Lung (tissue), 12 donors: Measurements from ENCODE around the gene SRXN1. TPM values are rescaled to one million over a fixed set of nuclear protein-coding genes. Genes with fewer than 3 reads are reported as not detected.

Experiments
- ATAC-seq: fragments of 200-7000 bp; cut with Tn5 transposase; one replicate; pipeline ENCODE4 v1.9.1; 2020; ENCODE audit warnings: moderate number of reproducible peaks; ENCODE audit not compliant: insufficient read depth, low FRiP score
- DNase-seq, 3 donors: peaks; one replicate each; pipeline ENCODE4 v3.0.0-alpha.2; 2013 to 2017
- H3K27ac ChIP-seq, 2 donors: one replicate each; pipeline ENCODE4 v1.5.1; 2013; ENCODE audit warnings: mild to moderate bottlenecking in 2 of 2, moderate library complexity in 2 of 2, control low read depth in 1 of 2, inconsistent platforms in 1 of 2, low read depth in 1 of 2, low read length in 1 of 2
- H3K27me3 ChIP-seq, 3 donors: one replicate each; pipeline ENCODE4 v1.5.1; 2013; ENCODE audit warnings: low read length in 2 of 3; ENCODE audit not compliant: control insufficient read depth in 3 of 3, insufficient read depth in 3 of 3
- H3K36me3 ChIP-seq, 4 donors: one replicate each; pipeline ENCODE4 v1.5.1; 2013; ENCODE audit warnings: low read length in 4 of 4, mild to moderate bottlenecking in 1 of 4, moderate library complexity in 1 of 4; ENCODE audit not compliant: control insufficient read depth in 4 of 4, insufficient read depth in 4 of 4
- H3K4me1 ChIP-seq, 5 donors: one replicate each; pipeline ENCODE4 v1.5.1; 2013; ENCODE audit warnings: low read length in 5 of 5, mild to moderate bottlenecking in 2 of 5, moderate library complexity in 1 of 5; ENCODE audit not compliant: control insufficient read depth in 5 of 5, insufficient read depth in 5 of 5
- H3K4me3 ChIP-seq: one replicate; pipeline ENCODE4 v1.5.1; 2013; ENCODE audit warnings: mild to moderate bottlenecking, control low read depth, moderate library complexity
- H3K9ac ChIP-seq, 2 donors: one replicate each; pipeline ENCODE4 v1.5.1; 2013; ENCODE audit warnings: low read length in 2 of 2, control low read depth in 1 of 2; ENCODE audit not compliant: insufficient read depth in 1 of 2
- H3K9me3 ChIP-seq, 4 donors: one replicate each; pipeline ENCODE4 v1.5.1; 2013; ENCODE audit warnings: low read length in 3 of 4, mild to moderate bottlenecking in 1 of 4, moderate library complexity in 1 of 4; ENCODE audit not compliant: control insufficient read depth in 4 of 4, insufficient read depth in 3 of 4
- CTCF ChIP-seq: IDR thresholded peaks from 2 replicates; pipeline ENCODE4 v1.5.1; 2012; ENCODE audit warnings: mild to moderate bottlenecking; ENCODE audit errors: control extremely low read depth, extremely low read depth
- WGBS, 2 donors: extraction: QIAGEN DNeasy Blood & Tissue Kit; methylation state at CpG; one replicate each; pipeline ENCODE4 v1.1.7; 2013; 5-methylcytosine and 5-hydroxymethylcytosine counted together
- polyA plus RNA-seq, 2 donors: library from polyadenylated mRNA; stranded (reverse); fragments of 200-250 nt; gene quantifications; one replicate each; pipeline ENCODE4 v1.2.1, GENCODE V29; 2013
- total RNA-seq, 2 donors: library from RNA; depleted of rRNA in 1 of 2; stranded (reverse); fragments of >200 nt in 1 of 2; gene quantifications; one replicate each; pipeline ENCODE4 v1.2.1, GENCODE V29; 2014 to 2021
- donor health status: control.
- donor health status: control.
- donor health status: Bipolar disorder and iron deficiency.
- donor health status: healthy.
- donor health status: DM: yes; HTN: yes; CAD: no.

SRXN1 gene
- total and polyA plus RNA-seq, 4 donors = 6.1 to 47.4 (median 25.3) TPM

- WGBS, 2 donors = 95% methylated on average over 6 of the region's 6 CpGs
Measured at GRCh38 chr20:600736-601135, 52.3 kb downstream of the SRXN1 start.

GRCh38 chr20:600141-600540 lies 52.9 kb downstream of the SRXN1 start:
- Histone ChIP-seq H3K9ac (no peak overlapping the region), H3K27me3 (no peaks in the 10 kb centered on the region), H3K27ac (no peak overlapping the region), H3K9me3 (peaks cover 0 to 2% (median 0%) of the 10 kb centered on the region in 4 donors), H3K4me1 (peaks cover 0 to 6% (median 3%) of the 10 kb centered on the region in 5 donors), H3K4me3 (no peak overlapping the region), H3K36me3 (no peaks in the 10 kb centered on the region)
- DNase-seq (no peak), ATAC-seq (no peak)
- TF ChIP-seq CTCF = no peak
- 96 to 97% methylated on average over 2 of the region's 2 CpGs for WGBS, 2 donors

More at GRCh38 chr20:600736-601135, 52.3 kb downstream of the SRXN1 start:
- no peak overlapping the region for H3K9ac ChIP-seq
- no peak overlapping the region for H3K4me3 ChIP-seq
- H3K27me3 ChIP-seq = no peaks in the 10 kb centered on the region
- peaks cover 0 to 2% (median 0%) of the 10 kb centered on the region in 4 donors for H3K9me3 ChIP-seq
- ATAC-seq (no peak), DNase-seq (no peak)
- TF ChIP-seq CTCF = no peak
- H3K27ac ChIP-seq = no peak overlapping the region
- no peaks in the 10 kb centered on the region for H3K36me3 ChIP-seq
- H3K4me1 ChIP-seq = peaks cover 0 to 6% (median 3%) of the 10 kb centered on the region in 5 donors

- ATAC-seq (no peak), DNase-seq (no peak)
- Histone ChIP-seq H3K9ac (no peak overlapping the region), H3K4me1 (peaks cover 0 to 6% (median 3%) of the 10 kb centered on the region in 5 donors), H3K27me3 (no peaks in the 10 kb centered on the region), H3K36me3 (no peaks in the 10 kb centered on the region), H3K4me3 (no peak overlapping the region), H3K9me3 (peaks cover 0 to 2% (median 0%) of the 10 kb centered on the region in 4 donors), H3K27ac (no peak overlapping the region)
- TF ChIP-seq CTCF = no peak
- 84 to 92% methylated on average over 13 of the region's 13 CpGs for WGBS, 2 donors
Measured at GRCh38 chr20:598133-598850, 54.7 kb downstream of the SRXN1 start.
